Upper lobe of right lung (tissue), 1 donor: ENCODE measurements around the gene MRPL43. TPM values are rescaled to one million over a fixed set of nuclear protein-coding genes. Genes with fewer than 3 reads are reported as not detected.

ENCODE experiments used
- ATAC-seq: fragments of 200-7000 bp; cut with Tn5 transposase; one replicate; pipeline ENCODE4 v1.9.1; 2020; ENCODE audit warnings: mild to moderate bottlenecking, moderate library complexity
- DNase-seq: peaks from one replicate; pipeline ENCODE4 v3.0.0-alpha.2; 2020
- H3K27ac ChIP-seq: fragments of 200-600 bp; one replicate; pipeline ENCODE4 v1.8.0; 2022
- H3K27me3 ChIP-seq: fragments of 200-600 bp; one replicate; pipeline ENCODE4 v1.8.0; 2022; ENCODE audit warnings: mild to moderate bottlenecking
- H3K36me3 ChIP-seq: fragments of 200-600 bp; one replicate; pipeline ENCODE4 v1.8.0; 2022
- H3K4me1 ChIP-seq: fragments of 200-600 bp; one replicate; pipeline ENCODE4 v1.8.0; 2022
- H3K4me3 ChIP-seq: fragments of 200-600 bp; one replicate; pipeline ENCODE4 v1.8.0; 2022; ENCODE audit warnings: mild to moderate bottlenecking
- H3K9me3 ChIP-seq: fragments of 200-600 bp; one replicate; pipeline ENCODE4 v1.8.0; 2022
- CTCF ChIP-seq: fragments of 200-600 bp; IDR thresholded peaks from one replicate; pipeline ENCODE4 v1.8.0; 2022; ENCODE audit warnings: antibody characterized with exemption
- intact Hi-C: fragments of 100-400 bp; cut with DNase I; formaldehyde crosslinking; loops from one replicate; pipeline ENCODE4 v1.11.0; 2022
- total RNA-seq: library from RNA; stranded (reverse); fragmentation: NEBNext Ultra II Directional; extraction: Animal tissue kit (Norgen Biotek cat#: 25700); gene quantifications from one replicate; pipeline ENCODE4 v1.2.1, GENCODE V29; 2021
- donor health status: DM: no; HTN: yes; CAD: no; lungs with severe emphysema.

The MRPL43 gene
- total RNA-seq, 1 donor from 2014 or later, result 60.5 TPM

DNA sequence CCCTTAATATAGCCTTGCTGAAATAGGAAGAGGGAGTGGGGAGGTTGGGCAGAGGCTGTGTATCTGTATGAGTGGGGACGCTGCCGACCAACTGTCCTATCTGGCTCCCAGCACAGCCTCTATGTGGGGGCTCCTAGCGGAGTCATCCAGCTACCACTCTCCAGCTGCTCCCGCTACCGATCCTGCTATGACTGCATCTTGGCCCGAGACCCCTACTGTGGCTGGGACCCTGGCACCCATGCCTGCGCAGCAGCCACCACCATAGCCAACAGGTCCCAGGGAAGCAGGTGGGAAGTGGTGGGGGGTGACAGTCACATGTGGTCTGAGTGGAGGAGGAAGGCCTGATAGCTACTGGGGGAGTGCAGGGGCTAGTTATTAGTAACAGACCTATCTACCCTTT is 6.6 kb downstream of the MRPL43 start:
- DNase-seq (no peak), ATAC-seq (no peak)
- no peak for TF ChIP-seq CTCF
- no peaks in the 10 kb centered on the region for H3K27me3 ChIP-seq
- H3K36me3 ChIP-seq, result peaks cover 38% of the 10 kb centered on the region
- no peaks in the 10 kb centered on the region for H3K9me3 ChIP-seq
- intact Hi-C loops, result no loop called here
- no peaks in the 10 kb centered on the region for H3K4me1 ChIP-seq
- H3K27ac ChIP-seq, result no peak overlapping the region
- H3K4me3 ChIP-seq, result no peak overlapping the region

- no peaks in the 10 kb centered on the region for H3K9me3 ChIP-seq
- TF ChIP-seq CTCF, result no peak
- H3K4me1 ChIP-seq, result no peaks in the 10 kb centered on the region
- no peak overlapping the region for H3K27ac ChIP-seq
- no peak for ATAC-seq
- intact Hi-C loops, result no loop called here
- no peaks in the 10 kb centered on the region for H3K27me3 ChIP-seq
- no peak overlapping the region for H3K4me3 ChIP-seq
- no peak for DNase-seq
- H3K36me3 ChIP-seq, result peaks cover 34% of the 10 kb centered on the region
These were observed 7.0 kb downstream of the MRPL43 start for GRCh38 chr10:100980311-100980710.

GRCh38 chr10:100979791-100980272 is 7.5 kb downstream of the MRPL43 start:
- Histone ChIP-seq H3K4me3 (no peak overlapping the region), H3K9me3 (no peaks in the 10 kb centered on the region), H3K27me3 (no peaks in the 10 kb centered on the region), H3K4me1 (no peaks in the 10 kb centered on the region), H3K27ac (no peak overlapping the region), H3K36me3 (peaks cover 34% of the 10 kb centered on the region)
- intact Hi-C loops, result no loop called here
- DNase-seq, result no peak
- no peak for TF ChIP-seq CTCF
- ATAC-seq, result no peak

DNA sequence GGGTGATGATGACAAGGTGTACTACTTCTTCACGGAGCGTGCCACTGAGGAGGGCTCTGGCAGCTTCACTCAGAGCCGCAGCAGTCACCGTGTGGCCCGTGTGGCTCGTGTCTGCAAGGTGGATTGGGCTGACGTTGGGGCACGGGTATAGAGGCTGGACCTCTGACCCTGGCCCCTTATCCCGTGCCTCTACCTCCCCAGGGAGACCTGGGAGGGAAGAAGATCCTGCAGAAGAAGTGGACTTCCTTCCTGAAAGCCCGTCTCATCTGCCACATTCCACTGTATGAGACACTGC is 8.4 kb downstream of the MRPL43 start:
- H3K4me3 ChIP-seq, result no peak overlapping the region
- H3K9me3 ChIP-seq, result no peaks in the 10 kb centered on the region
- DNase-seq (no peak), ATAC-seq (no peak)
- intact Hi-C loops, result no loop called here
- H3K36me3 ChIP-seq, result peaks cover 34% of the 10 kb centered on the region
- TF ChIP-seq CTCF, result no peak
- no peaks in the 10 kb centered on the region for H3K4me1 ChIP-seq
- no peaks in the 10 kb centered on the region for H3K27me3 ChIP-seq
- no peak overlapping the region for H3K27ac ChIP-seq

GRCh38 chr10:100978121-100978900 is 9.0 kb downstream of the MRPL43 start:
- no peak overlapping the region for H3K4me3 ChIP-seq
- no peak for DNase-seq
- no peaks in the 10 kb centered on the region for H3K9me3 ChIP-seq
- peaks cover 30% of the 10 kb centered on the region for H3K36me3 ChIP-seq
- no peaks in the 10 kb centered on the region for H3K4me1 ChIP-seq
- no peak for ATAC-seq
- no peaks in the 10 kb centered on the region for H3K27me3 ChIP-seq
- no peak overlapping the region for H3K27ac ChIP-seq
- TF ChIP-seq CTCF, result no peak
- intact Hi-C loops, result no loop called here

DNA sequence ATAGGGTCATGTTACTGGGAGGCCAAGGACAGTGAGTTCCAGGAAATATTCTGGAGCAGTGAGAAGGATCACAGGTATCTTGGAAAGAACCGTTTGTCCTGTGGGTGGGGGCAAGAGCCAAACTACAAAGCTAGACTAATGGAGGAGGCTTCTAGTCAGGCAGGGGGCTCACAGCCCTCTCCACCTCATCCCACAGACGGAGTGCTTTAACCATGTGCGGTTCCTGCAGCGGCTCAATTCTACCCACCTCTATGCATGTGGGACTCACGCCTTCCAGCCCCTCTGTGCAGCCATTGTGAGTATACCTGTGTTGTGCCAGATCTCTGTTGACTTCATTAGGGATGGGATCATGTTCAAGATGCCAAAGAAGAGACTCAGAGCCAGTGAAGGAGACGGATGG is 9.9 kb downstream of the MRPL43 start:
- DNase-seq, result no peak
- no peak for TF ChIP-seq CTCF
- intact Hi-C loops, result no loop called here

More for the DNA sequence above, 9.9 kb downstream of the MRPL43 start:
- ATAC-seq, result no peak
- peaks cover 21% of the 10 kb centered on the region for H3K36me3 ChIP-seq
- no peaks in the 10 kb centered on the region for H3K9me3 ChIP-seq
- no peaks in the 10 kb centered on the region for H3K27me3 ChIP-seq
- H3K4me3 ChIP-seq, result no peak overlapping the region
- no peak overlapping the region for H3K27ac ChIP-seq
- H3K4me1 ChIP-seq, result no peaks in the 10 kb centered on the region
